Measurements from ENCODE around the gene GPBP1. TPM values are rescaled to one million over a fixed set of nuclear protein-coding genes. Genes with fewer than 3 reads are reported as not detected.
"Not testable (repeated sequence)": the region's sequence is repeated elsewhere in the genome, so short reads cannot be mapped to it uniquely, and the experiment has no call there.

Gene GPBP1
- total RNA-seq, 1 donor from 2014 or later = 68.9 TPM

DNA sequence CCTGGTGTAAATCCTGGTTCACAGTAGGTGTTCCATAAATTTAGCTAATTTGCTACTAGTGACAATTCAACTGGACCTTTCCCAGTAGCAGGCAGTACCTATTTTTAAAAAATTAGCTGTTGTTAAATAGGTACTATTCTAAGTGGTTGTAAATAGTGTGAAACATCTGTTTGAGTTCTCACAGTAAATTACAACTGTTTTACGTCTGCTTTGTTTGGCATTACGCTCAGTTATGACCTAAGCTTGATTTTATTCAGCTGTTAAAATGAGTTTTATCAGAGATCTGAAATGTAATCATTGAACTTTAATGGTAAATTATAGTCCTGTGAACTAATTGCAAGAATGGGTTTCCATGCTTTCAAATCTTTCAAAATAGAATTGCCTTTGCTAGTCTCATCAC, 93.9 kb downstream of the GPBP1 start:
- TF ChIP-seq, protein P1, sequence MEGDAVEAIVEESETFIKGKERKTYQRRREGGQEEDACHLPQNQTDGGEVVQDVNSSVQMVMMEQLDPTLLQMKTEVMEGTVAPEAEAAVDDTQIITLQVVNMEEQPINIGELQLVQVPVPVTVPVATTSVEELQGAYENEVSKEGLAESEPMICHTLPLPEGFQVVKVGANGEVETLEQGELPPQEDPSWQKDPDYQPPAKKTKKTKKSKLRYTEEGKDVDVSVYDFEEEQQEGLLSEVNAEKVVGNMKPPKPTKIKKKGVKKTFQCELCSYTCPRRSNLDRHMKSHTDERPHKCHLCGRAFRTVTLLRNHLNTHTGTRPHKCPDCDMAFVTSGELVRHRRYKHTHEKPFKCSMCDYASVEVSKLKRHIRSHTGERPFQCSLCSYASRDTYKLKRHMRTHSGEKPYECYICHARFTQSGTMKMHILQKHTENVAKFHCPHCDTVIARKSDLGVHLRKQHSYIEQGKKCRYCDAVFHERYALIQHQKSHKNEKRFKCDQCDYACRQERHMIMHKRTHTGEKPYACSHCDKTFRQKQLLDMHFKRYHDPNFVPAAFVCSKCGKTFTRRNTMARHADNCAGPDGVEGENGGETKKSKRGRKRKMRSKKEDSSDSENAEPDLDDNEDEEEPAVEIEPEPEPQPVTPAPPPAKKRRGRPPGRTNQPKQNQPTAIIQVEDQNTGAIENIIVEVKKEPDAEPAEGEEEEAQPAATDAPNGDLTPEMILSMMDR (IDR thresholded peaks at IDR 0.05; ENCODE audit: unreplicated experiment) = no peak
- no peaks in the 10 kb centered on the region for H3K36me3 Mint-ChIP-seq (ENCODE audit: low read depth, unreplicated experiment)
- no peak for DNase-seq (ENCODE audit: low spot score)
- H3K4me3 Mint-ChIP-seq (ENCODE audit: unreplicated experiment) = no peak overlapping the region
- no peaks in the 10 kb centered on the region for H3K9me3 Mint-ChIP-seq (ENCODE audit: unreplicated experiment)
- peaks cover 5% of the 10 kb centered on the region for H3K4me1 Mint-ChIP-seq (ENCODE audit: unreplicated experiment)
- H3K27me3 Mint-ChIP-seq (ENCODE audit: unreplicated experiment) = peaks cover 4% of the 10 kb centered on the region
- H3K27ac Mint-ChIP-seq (ENCODE audit: unreplicated experiment) = no peak overlapping the region

DNA sequence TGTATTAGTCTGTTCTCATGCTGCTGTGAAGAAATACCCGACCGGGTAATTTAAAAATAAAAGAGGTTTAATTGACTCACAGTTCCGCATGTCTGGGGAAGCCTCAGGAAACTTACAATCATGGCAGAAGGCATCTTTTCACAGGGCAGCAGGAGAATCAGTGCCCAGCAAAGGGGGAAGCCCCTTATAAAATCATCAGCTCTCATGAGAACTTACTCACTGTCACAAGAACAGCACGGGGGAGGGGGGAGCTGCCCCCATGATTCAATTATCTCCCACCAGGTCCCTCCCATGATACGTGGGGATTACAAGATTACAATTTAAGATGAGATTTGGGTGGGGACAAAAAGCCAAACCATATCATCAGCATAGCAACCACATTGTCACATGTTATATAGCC, 102.5 kb downstream of the GPBP1 start:
- no peak for DNase-seq (ENCODE audit: low spot score)
- H3K4me1 Mint-ChIP-seq (ENCODE audit: unreplicated experiment) = peaks cover 6% of the 10 kb centered on the region
- TF ChIP-seq, protein P1 (IDR thresholded peaks at IDR 0.05; ENCODE audit: unreplicated experiment) = no peak
- no peaks in the 10 kb centered on the region for H3K36me3 Mint-ChIP-seq (ENCODE audit: low read depth, unreplicated experiment)
- H3K27me3 Mint-ChIP-seq (ENCODE audit: unreplicated experiment) = peaks cover 1% of the 10 kb centered on the region
- no peaks in the 10 kb centered on the region for H3K9me3 Mint-ChIP-seq (ENCODE audit: unreplicated experiment)
- H3K4me3 Mint-ChIP-seq (ENCODE audit: unreplicated experiment) = no peak overlapping the region
- no peak overlapping the region for H3K27ac Mint-ChIP-seq (ENCODE audit: unreplicated experiment)

DNA sequence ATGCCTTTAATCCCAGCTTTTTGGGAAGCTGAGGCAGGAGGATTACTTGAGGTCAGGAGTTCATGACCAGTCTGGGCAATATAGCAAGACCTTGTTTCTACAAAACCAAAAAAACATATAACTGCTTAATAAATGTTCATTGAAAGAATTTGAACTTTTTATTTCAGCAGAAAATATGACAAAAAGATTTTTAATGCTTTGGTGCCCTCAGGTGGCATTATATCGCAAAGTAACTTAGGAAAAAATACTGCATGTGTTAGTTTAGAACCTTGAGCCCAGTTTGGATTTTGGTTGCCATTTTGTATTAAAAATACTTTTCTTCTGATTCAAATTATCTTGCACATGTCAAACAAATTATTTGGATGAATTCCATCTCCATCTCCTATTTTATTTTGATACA, 103.2 kb downstream of the GPBP1 start:
- no peak for DNase-seq (ENCODE audit: low spot score)
- Mint-ChIP-seq H3K36me3 (ENCODE audit: low read depth, unreplicated experiment) (no peaks in the 10 kb centered on the region), H3K27ac (ENCODE audit: unreplicated experiment) (no peak overlapping the region)

DNA sequence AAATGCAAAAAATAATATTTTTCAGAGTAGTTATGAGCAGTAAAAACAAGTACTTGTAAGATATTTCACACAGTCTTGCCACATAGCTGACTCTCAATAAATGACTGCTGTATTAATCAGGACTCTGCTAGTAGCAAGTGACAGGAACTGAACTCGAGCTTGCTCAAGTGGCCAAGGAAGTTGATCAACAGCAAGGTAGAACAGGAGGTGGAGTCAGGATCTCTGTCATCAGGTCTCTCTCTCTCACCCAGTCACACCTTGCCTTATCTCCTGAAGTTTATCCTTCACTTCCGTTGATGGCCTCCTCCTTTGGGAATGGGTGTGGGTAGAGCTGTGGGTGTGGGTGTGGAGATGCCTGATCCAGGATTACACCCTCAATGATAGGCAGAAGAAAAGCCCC, 107.0 kb downstream of the GPBP1 start:
- TF ChIP-seq, protein P1 (IDR thresholded peaks at IDR 0.05; ENCODE audit: unreplicated experiment) = no peak
- Mint-ChIP-seq H3K4me1 (ENCODE audit: unreplicated experiment) (peaks cover 13% of the 10 kb centered on the region), H3K27me3 (ENCODE audit: unreplicated experiment) (peaks cover 1% of the 10 kb centered on the region), H3K36me3 (ENCODE audit: low read depth, unreplicated experiment) (peaks cover 6% of the 10 kb centered on the region), H3K9me3 (ENCODE audit: unreplicated experiment) (peaks cover 4% of the 10 kb centered on the region), H3K27ac (ENCODE audit: unreplicated experiment) (no peak overlapping the region), H3K4me3 (ENCODE audit: unreplicated experiment) (no peak overlapping the region)
- no peak for DNase-seq (ENCODE audit: low spot score)

More for the DNA sequence above, 103.2 kb downstream of the GPBP1 start:
- no peak overlapping the region for H3K4me3 Mint-ChIP-seq (ENCODE audit: unreplicated experiment)
- H3K4me1 Mint-ChIP-seq (ENCODE audit: unreplicated experiment) = peaks cover 9% of the 10 kb centered on the region
- H3K27me3 Mint-ChIP-seq (ENCODE audit: unreplicated experiment) = peaks cover under 1% of the 10 kb centered on the region
- TF ChIP-seq, protein P1 (IDR thresholded peaks at IDR 0.05; ENCODE audit: unreplicated experiment) = no peak
- H3K9me3 Mint-ChIP-seq (ENCODE audit: unreplicated experiment) = no peaks in the 10 kb centered on the region

DNA sequence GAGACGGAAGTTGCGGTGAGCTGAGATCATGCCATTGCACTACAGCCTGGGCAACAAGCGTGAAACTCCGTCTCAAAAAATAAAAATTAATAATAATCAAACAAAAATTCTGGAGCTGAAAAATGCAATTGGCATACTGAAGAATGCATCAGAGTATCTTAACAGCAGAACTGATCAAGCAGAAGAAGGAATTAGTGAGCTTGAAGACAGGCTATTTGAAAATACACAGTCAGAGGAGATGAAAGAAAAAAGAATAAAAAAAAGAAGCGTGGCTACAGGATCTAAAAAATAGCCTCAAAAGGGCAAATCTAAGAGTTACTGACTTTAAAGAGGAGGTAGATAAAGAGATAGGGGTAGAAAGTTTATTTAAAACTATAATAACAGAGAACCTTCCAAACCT, 111.2 kb downstream of the GPBP1 start:
- not testable (repeated sequence) for H3K36me3 Mint-ChIP-seq (ENCODE audit: low read depth, unreplicated experiment); H3K27ac Mint-ChIP-seq (ENCODE audit: unreplicated experiment); DNase-seq (ENCODE audit: low spot score); H3K27me3 Mint-ChIP-seq (ENCODE audit: unreplicated experiment); H3K9me3 Mint-ChIP-seq (ENCODE audit: unreplicated experiment); H3K4me3 Mint-ChIP-seq (ENCODE audit: unreplicated experiment)
- H3K4me1 Mint-ChIP-seq (ENCODE audit: unreplicated experiment) = peaks cover 13% of the 10 kb centered on the region

DNA sequence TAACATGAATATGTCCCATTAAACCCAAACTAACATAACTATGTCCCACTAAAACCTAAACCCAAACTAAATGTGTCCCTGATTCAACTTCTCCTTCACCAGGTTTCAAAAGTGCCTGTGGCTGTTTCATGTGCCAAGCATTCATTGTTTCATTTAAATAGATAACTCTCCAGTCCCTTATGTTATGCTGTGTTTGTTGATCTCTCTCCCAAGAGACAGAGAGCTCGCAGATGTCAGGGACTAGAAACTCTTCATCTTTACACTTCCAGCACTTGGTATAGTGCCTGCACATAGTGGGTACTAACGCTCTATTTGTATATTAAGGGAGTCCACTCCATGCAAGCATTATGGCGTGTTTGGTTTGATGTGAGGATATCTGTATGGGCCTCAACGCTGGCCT, 118.0 kb downstream of the GPBP1 start:
- no peak for DNase-seq (ENCODE audit: low spot score)
- Mint-ChIP-seq H3K4me3 (ENCODE audit: unreplicated experiment) (no peak overlapping the region), H3K4me1 (ENCODE audit: unreplicated experiment) (no peaks in the 10 kb centered on the region), H3K9me3 (ENCODE audit: unreplicated experiment) (no peaks in the 10 kb centered on the region), H3K36me3 (ENCODE audit: low read depth, unreplicated experiment) (no peaks in the 10 kb centered on the region), H3K27ac (ENCODE audit: unreplicated experiment) (no peak overlapping the region), H3K27me3 (ENCODE audit: unreplicated experiment) (no peaks in the 10 kb centered on the region)
- TF ChIP-seq, protein P1 (IDR thresholded peaks at IDR 0.05; ENCODE audit: unreplicated experiment) = no peak
